DOHH2 (cell line): ENCODE data around the gene ARSK.

Experiments used
- H3F3A ChIP-seq: fragments of 200-600 bp; sonication (generic), shearing (Covaris generic); 2 replicates; pipeline ENCODE4 v1.6.0; 2016; ENCODE audit warnings: antibody characterized with exemption, mild to moderate bottlenecking; ENCODE audit not compliant: control insufficient read depth, insufficient read depth
- H3K27ac ChIP-seq: fragments of 200-600 bp; sonication (generic); 2 replicates; pipeline ENCODE4 v1.5.1; 2014; ENCODE audit warnings: low read depth, mild to moderate bottlenecking, low read length, moderate library complexity
- H3K27me3 ChIP-seq: fragments of 200-600 bp; sonication (generic); 2 replicates; pipeline ENCODE4 v1.6.1; 2014; ENCODE audit warnings: mild to moderate bottlenecking, low read length, mixed read lengths; ENCODE audit not compliant: control insufficient read depth
- H3K36me3 ChIP-seq: fragments of 200-600 bp; sonication (generic); 2 replicates; pipeline ENCODE4 v1.6.1; 2014; ENCODE audit warnings: mild to moderate bottlenecking, low read length, moderate library complexity, mixed read lengths; ENCODE audit not compliant: control insufficient read depth
- H3K4me1 ChIP-seq: fragments of 200-600 bp; sonication (generic); 2 replicates; pipeline ENCODE4 v1.6.1; 2014; ENCODE audit warnings: mild to moderate bottlenecking, low read length, mixed read lengths; ENCODE audit not compliant: control insufficient read depth
- H3K4me2 ChIP-seq: fragments of 200-600 bp; sonication (generic); 2 replicates; pipeline ENCODE4 v1.6.0; 2014; ENCODE audit warnings: mild to moderate bottlenecking, low read length, moderate library complexity
- H3K4me3 ChIP-seq: fragments of 200-600 bp; sonication (generic); 2 replicates; pipeline ENCODE4 v1.5.1; 2014; ENCODE audit warnings: mild to moderate bottlenecking, low read length, mixed read lengths
- H3K79me2 ChIP-seq: fragments of 200-600 bp; sonication (generic); 2 replicates; pipeline ENCODE4 v1.6.1; 2014; ENCODE audit warnings: mild to moderate bottlenecking, low read length, mixed read lengths; ENCODE audit not compliant: control insufficient read depth
- H3K9me2 ChIP-seq: fragments of 200-600 bp; sonication (generic); replicated peaks from 2 replicates; pipeline ENCODE4 v1.6.1; 2014; ENCODE audit warnings: mild to moderate bottlenecking, low read length, mixed read lengths; ENCODE audit not compliant: control insufficient read depth
- H3K9me3 ChIP-seq: fragments of 200-600 bp; sonication (generic); 2 replicates; pipeline ENCODE4 v1.6.1; 2014; ENCODE audit warnings: antibody characterized with exemption, low read length, mixed read lengths; ENCODE audit not compliant: control insufficient read depth, insufficient read depth
- H4K20me1 ChIP-seq: fragments of 200-600 bp; sonication (generic); 2 replicates; pipeline ENCODE4 v1.6.0; 2014; ENCODE audit warnings: low read depth, mild to moderate bottlenecking, antibody characterized with exemption, low read length, moderate library complexity; ENCODE audit not compliant: control insufficient read depth, insufficient read depth
- CTCF ChIP-seq: fragments of 200-600 bp; sonication (generic); IDR thresholded peaks from one replicate; pipeline ENCODE4 v1.5.1; 2014; ENCODE audit warnings: antibody characterized with exemption, mild to moderate bottlenecking, low read depth, low read length; ENCODE audit not compliant: poor library complexity, severe bottlenecking
- EZH2phosphoT487 ChIP-seq: fragments of 200-600 bp; sonication (generic); IDR thresholded peaks from 2 replicates; pipeline ENCODE4 v1.6.1; 2017; ENCODE audit warnings: borderline replicate concordance, mild to moderate bottlenecking, antibody characterized with exemption, low read length, moderate library complexity, mixed read lengths

Gene ARSK

GRCh38 chr5:95611396-95611795, 56.5 kb downstream of the ARSK start:
- Histone ChIP-seq H3K36me3 (no peaks in the 10 kb centered on the region), H3F3A (no peaks in the 10 kb centered on the region), H3K9me2 (no peaks in the 10 kb centered on the region), H3K4me3 (no peak overlapping the region), H3K4me1 (no peaks in the 10 kb centered on the region), H3K79me2 (no peaks in the 10 kb centered on the region), H4K20me1 (no peaks in the 10 kb centered on the region), H3K4me2 (no peak overlapping the region), H3K27ac (no peak overlapping the region), H3K9me3 (no peaks in the 10 kb centered on the region), H3K27me3 (no peaks in the 10 kb centered on the region)
- no peak for TF ChIP-seq EZH2phosphoT487
- TF ChIP-seq CTCF: no peak

DNA sequence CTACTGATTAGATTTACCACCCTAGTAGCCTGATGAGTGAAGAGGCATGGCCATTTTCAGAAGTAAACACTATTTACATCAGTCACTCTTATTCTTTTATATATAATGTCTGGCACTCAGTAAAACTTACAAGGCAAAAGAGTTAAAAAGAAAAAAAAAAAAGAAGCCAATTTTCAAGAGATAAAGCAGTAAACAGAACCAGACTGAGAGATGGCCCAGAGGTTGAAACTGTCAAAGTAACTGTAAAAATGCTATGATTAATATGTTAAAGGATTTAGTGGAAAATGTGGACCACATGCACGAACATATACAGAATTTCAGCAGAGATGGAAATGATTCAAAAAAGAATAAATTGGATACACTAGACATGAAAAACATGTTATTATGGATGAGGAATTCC, 58.6 kb downstream of the ARSK start:
- no peaks in the 10 kb centered on the region for H3K9me3 ChIP-seq
- H3K27ac ChIP-seq: no peak overlapping the region
- H3K9me2 ChIP-seq: no peaks in the 10 kb centered on the region
- H3K79me2 ChIP-seq: no peaks in the 10 kb centered on the region
- no peaks in the 10 kb centered on the region for H4K20me1 ChIP-seq
- H3K36me3 ChIP-seq: no peaks in the 10 kb centered on the region
- H3K27me3 ChIP-seq: no peaks in the 10 kb centered on the region
- TF ChIP-seq CTCF: no peak
- TF ChIP-seq EZH2phosphoT487: no peak
- H3K4me2 ChIP-seq: no peak overlapping the region
- H3F3A ChIP-seq: no peaks in the 10 kb centered on the region
- no peaks in the 10 kb centered on the region for H3K4me1 ChIP-seq
- no peak overlapping the region for H3K4me3 ChIP-seq

DNA sequence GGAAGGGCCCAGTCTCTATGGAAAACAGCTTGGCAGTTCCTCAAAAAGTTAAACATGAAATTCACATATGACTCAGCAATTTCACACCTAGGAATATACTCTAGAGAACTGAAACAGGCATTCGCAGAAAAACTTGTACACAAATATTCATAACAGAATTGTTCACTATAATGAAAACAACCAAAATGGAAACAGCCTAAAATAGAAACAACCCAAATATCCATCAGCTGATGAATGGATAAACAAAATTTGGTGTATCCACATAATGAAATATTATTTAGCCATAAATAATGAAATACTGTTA, 60.2 kb downstream of the ARSK start:
- Histone ChIP-seq H4K20me1 (no peaks in the 10 kb centered on the region), H3K4me2 (no peak overlapping the region), H3K79me2 (no peaks in the 10 kb centered on the region), H3K27me3 (peaks cover 15% of the 10 kb centered on the region), H3K4me3 (no peak overlapping the region), H3K4me1 (peaks cover 7% of the 10 kb centered on the region), H3K9me2 (no peaks in the 10 kb centered on the region), H3F3A (no peaks in the 10 kb centered on the region), H3K9me3 (no peaks in the 10 kb centered on the region), H3K36me3 (no peaks in the 10 kb centered on the region), H3K27ac (no peak overlapping the region)
- TF ChIP-seq EZH2phosphoT487 (no peak), CTCF (no peak)

- no peak overlapping the region for H3K4me3 ChIP-seq
- no peak for TF ChIP-seq EZH2phosphoT487
- no peak overlapping the region for H3K4me2 ChIP-seq
- no peaks in the 10 kb centered on the region for H3F3A ChIP-seq
- H3K79me2 ChIP-seq: no peaks in the 10 kb centered on the region
- H3K9me3 ChIP-seq: no peaks in the 10 kb centered on the region
- peaks cover 28% of the 10 kb centered on the region for H3K27me3 ChIP-seq
- H3K27ac ChIP-seq: no peak overlapping the region
- peaks cover 20% of the 10 kb centered on the region for H3K4me1 ChIP-seq
- no peaks in the 10 kb centered on the region for H4K20me1 ChIP-seq
- no peaks in the 10 kb centered on the region for H3K9me2 ChIP-seq
- H3K36me3 ChIP-seq: no peaks in the 10 kb centered on the region
These were observed 62.2 kb downstream of the ARSK start for GRCh38 chr5:95617057-95617456.
